NCI-H1930 (cell line): ENCODE measurements around the gene OLIG1.

Experiments
- DNase-seq, 2 experiments: peaks; one replicate each; lab custom pipeline; 2025; lab: John Stamatoyannopoulos, UW

Gene OLIG1

DNA sequence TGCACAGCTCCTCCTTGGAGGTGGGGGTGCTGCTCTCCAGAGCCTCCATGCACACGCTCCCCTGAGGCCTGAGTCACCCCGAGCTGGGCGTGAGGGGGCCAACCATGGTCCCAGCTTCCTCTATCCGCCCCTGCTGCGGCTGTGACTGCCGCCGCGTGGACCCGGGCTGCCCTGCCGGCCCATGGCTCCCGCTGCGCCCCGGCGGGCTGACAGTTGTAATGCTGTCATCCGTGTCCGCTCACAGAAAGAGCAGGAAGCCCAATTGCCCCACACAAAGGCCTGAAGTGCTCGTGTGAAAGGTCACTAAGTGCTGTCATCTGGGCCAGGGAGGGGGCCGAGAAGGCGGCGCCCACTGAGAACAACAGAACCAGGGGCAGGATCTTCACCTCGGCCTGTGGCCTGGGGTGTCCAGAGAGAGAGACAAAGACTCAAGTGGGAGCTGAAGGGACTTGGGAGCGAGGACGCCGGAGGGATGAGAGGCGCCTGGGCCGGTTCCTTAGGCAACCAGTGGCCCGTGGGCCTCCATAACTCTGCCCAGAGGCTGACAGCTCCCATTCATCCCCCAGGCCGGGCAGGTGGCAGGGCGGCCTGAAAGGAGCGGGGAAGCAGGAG lies 31.5 kb downstream of the OLIG1 start:
- no peak for DNase-seq

DNA sequence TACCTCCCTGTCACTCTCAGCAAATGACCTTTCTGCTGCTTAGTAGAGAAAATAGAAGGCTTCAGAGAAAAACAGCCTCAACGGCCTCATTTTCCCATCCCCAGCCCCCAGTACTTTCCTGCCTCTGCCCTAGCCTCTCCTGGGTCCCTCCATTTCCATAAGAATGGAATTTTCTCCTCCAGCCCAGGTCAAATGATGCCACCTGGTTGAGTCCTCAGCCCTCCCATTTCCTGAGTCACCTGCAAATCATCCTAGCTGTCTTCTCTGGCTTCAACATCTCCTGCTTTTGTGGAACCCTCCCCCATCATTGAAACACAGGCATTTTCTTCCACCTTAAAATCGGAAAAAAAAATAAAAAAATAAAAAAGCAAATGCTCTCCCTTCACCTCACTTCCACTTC lies 35.1 kb downstream of the OLIG1 start:
- no peak for DNase-seq

- no peak for DNase-seq
Observed at GRCh38 chr21:33108228-33108627, 38.3 kb downstream of the OLIG1 start.

- no peak for DNase-seq
Observed at GRCh38 chr21:33109574-33110339, 39.8 kb downstream of the OLIG1 start.

- DNase-seq: no peak
Observed at GRCh38 chr21:33110340-33110715, 40.4 kb downstream of the OLIG1 start.

- DNase-seq: no peak
Observed at GRCh38 chr21:33111577-33111976, 41.6 kb downstream of the OLIG1 start.

DNA sequence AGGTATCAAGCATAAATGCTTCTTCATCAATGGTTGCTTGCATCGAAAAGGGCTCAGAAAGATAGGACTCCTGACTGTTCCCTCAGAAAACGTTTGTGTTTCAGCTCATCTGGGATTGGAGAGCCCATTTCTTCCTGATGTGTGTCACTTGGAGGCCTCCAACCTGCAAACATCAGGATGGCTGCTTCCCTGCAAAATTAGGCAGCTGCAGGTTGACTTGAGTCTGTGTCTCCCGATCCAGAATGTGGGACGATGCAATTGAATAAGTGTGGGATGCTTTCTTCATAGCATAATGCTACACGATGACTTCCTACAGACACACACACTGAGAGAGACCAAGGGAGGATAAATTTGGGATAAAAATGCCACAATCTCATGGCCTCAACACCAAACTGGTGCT lies 42.2 kb downstream of the OLIG1 start:
- no peak for DNase-seq

DNA sequence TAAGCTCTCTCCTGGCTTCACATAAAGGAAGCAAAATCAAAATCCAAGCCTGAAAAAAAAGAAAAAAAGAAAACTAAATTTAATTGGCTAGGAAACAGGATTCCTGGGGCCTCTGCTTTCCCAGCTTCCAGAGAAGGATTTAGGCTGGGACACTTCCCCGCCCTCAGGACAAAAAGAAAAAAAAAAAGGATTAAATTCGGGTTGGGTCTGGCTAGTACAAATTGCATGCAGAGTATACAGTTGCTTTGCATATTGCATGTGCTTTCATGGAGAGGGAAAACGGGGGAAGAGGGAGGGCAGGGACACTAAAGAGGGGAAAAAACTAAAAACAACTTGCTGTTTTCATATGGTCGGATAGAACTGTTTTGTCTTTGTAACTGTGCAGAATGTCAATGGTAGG lies 42.7 kb downstream of the OLIG1 start:
- DNase-seq: no peak

DNA sequence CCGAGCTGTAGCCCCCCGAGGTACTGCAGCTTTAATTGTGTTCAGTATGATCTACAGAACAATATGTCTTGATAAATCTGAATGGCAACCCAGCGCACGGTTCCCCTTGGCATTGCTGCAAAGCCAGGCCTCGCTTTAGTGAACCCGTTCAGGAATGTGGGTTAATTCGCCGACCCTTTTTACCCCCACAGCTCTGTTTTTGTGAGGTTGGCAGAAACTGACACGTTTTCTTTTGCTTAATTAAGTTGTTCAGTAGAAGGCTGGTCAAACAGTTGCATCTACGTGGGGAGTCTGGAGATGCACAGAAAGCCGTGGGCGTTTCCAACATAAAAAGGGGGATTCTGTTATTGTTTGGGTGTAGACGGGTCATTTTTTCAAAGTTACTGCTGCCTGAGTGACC lies 43.2 kb downstream of the OLIG1 start:
- DNase-seq: no peak

- no peak for DNase-seq
Observed at GRCh38 chr21:33114276-33114675, 44.3 kb downstream of the OLIG1 start.

DNA sequence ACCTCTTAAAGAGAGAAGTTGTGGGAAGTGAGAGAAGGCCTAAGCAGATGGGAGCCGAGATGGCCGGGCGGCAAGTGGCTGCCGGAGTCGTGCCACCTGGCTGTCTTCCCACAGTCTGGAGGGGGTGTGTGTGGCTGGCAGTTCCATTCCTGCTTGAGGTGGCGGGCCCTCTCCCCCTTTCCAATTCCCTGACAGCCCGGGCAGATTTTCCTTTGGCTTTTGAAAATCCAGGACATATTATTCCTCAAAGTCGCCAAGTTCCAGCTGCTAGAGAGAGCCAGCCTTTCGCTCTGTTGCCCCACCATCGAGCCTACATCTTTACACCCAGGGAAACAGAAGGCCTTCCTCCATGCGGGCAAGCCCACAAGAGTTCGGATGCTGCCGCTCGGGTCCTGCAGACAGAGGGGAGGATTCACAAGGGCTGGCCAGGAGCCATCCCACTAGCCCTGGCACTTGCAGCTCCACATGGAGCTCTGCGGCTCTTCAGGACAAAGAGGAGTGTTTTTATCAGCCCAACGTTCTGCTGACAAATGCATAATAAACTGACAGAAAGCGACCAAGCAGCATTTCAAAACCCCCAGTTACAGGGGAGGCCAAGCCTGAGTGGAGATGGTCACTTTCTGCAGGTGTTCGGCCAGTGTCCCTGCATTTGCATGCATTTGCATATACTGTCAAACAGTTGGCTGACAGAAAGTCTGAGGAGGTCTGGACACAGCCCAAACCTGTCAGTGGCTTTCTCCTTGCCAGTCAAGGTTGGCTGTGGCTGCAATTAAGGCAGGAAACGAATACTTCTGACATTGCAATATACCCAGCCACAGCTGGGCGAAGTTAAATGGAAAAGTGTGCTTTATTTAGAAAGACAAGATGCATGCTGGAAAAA lies 45.9 kb downstream of the OLIG1 start:
- no peak for DNase-seq

- no peak for DNase-seq
Observed at GRCh38 chr21:33116676-33117075, 46.7 kb downstream of the OLIG1 start.

DNA sequence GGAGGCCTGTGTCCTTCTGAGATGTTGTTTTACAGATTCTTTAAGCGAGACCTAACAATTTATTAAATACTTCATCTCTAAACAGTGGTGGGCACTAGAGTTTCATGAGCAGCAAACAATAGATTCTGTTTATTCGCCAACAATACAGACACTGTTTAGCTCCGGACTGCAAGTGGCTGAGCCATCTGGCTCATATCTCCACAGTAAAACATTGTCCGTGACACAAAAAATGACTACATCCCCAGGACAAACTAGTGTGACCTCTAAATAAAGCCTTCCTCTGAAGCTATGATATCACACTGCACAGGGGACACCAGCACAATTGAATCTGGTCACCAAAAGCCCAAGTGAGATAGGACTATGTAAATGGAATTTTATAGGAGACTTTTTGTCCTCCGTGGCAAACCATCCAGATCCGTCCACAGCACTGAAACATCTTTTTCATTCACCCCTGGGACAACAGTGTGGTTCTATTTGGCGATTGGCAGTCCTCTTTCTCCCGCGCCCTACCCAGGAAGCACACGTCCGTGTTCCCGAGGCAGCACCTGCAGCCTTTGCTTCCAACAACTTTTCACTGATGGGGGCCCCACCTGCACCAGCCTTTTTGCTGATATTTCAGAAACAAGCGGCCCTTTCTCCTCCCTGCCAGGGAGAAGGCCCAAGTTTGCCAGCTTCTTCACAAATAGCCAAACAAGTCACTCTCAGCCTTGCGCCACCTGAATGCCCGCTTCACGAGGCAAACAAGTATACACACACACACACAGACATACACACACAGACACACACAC lies 47.4 kb downstream of the OLIG1 start:
- DNase-seq: no peak
